Thoracic aorta (tissue), 2 donors: ENCODE measurements around the gene C4orf17. TPM values are rescaled to one million over a fixed set of nuclear protein-coding genes. Genes with fewer than 3 reads are reported as not detected.

Experiments used
- ATAC-seq: fragments of 150-250 bp; one replicate; pipeline ENCODE4 v1.8.0; 2017; ENCODE audit warnings: low read depth; ENCODE audit not compliant: insufficient number of reproducible peaks, low FRiP score
- DNase-seq: peaks from one replicate; pipeline ENCODE4 v3.0.0-alpha.2; 2020; ENCODE audit warnings: low spot score
- H3K27ac ChIP-seq, 2 donors: fragments of 200-600 bp; sonication (generic); 1 replicate in 1 of 2; 2 replicates in 1 of 2; pipeline ENCODE4 v1.5.1; 2016; ENCODE audit warnings: mild to moderate bottlenecking in 2 of 2, moderate library complexity in 2 of 2
- H3K27me3 ChIP-seq: fragments of 200-600 bp; sonication (generic); replicated peaks from 2 replicates; pipeline ENCODE4 v1.6.0; 2016; ENCODE audit warnings: mild to moderate bottlenecking; ENCODE audit not compliant: insufficient read depth
- H3K36me3 ChIP-seq: fragments of 200-600 bp; sonication (generic); one replicate; pipeline ENCODE4 v1.5.1; 2016
- H3K4me1 ChIP-seq, 2 donors: fragments of 200-600 bp; sonication (generic); 1 replicate in 1 of 2; 2 replicates in 1 of 2; pipeline versions ENCODE4 v1.5.1 to v1.6.0; 2016; ENCODE audit warnings: low read depth in 2 of 2, mild to moderate bottlenecking in 1 of 2; ENCODE audit not compliant: control insufficient read depth in 1 of 2
- H3K4me3 ChIP-seq: fragments of 200-600 bp; sonication (generic); 2 replicates; pipeline ENCODE4 v1.5.1; 2016; ENCODE audit warnings: mild to moderate bottlenecking
- H3K9me3 ChIP-seq: fragments of 200-600 bp; sonication (generic); 2 replicates; pipeline ENCODE4 v1.5.1; 2016
- CTCF ChIP-seq: fragments of 200-600 bp; sonication (generic); IDR thresholded peaks from one replicate; pipeline ENCODE4 v1.5.1; 2019; ENCODE audit warnings: antibody characterized with exemption
- total RNA-seq, 2 donors: library from RNA; depleted of rRNA; stranded (reverse); fragments of >200 nt; gene quantifications; one replicate each; pipeline versions ENCODE4 v1.1.0 to v1.2.3, GENCODE V29; 2016

The C4orf17 gene
- not detected for total RNA-seq

- TF ChIP-seq CTCF = no peak
- H3K36me3 ChIP-seq = no peaks in the 10 kb centered on the region
Measured at GRCh38 chr4:99510721-99511120, at the start of gene C4orf17. Gene C4orf17, plus strand, starts transcription at chr4:99511021. Its CDS starts 2,061 bp downstream, at chr4:99513082.

GRCh38 chr4:99461623-99462401 lies 49.0 kb upstream of the C4orf17 start:
- ATAC-seq = no peak
- Histone ChIP-seq H3K36me3 (no peaks in the 10 kb centered on the region), H3K9me3 (no peaks in the 10 kb centered on the region), H3K4me3 (no peak overlapping the region), H3K27ac (no peak overlapping the region), H3K27me3 (no peaks in the 10 kb centered on the region), H3K4me1 (no peaks in the 10 kb centered on the region)
- DNase-seq = no peak
- TF ChIP-seq CTCF = no peak

More at GRCh38 chr4:99510721-99511120, at the start of gene C4orf17:
- no peak within 1 kb of the TSS for H3K4me3 ChIP-seq
- H3K27ac ChIP-seq = no peak within 1 kb of the TSS
- no peak for DNase-seq
- H3K27me3 ChIP-seq = no peaks in the 10 kb centered on the region
- no peak for ATAC-seq
- no peaks in the 10 kb centered on the region for H3K4me1 ChIP-seq
- no peaks in the 10 kb centered on the region for H3K9me3 ChIP-seq

- Histone ChIP-seq H3K4me1 (no peaks in the 10 kb centered on the region), H3K27ac (no peak overlapping the region), H3K4me3 (no peak overlapping the region), H3K27me3 (no peaks in the 10 kb centered on the region), H3K9me3 (no peaks in the 10 kb centered on the region), H3K36me3 (no peaks in the 10 kb centered on the region)
- peak; percentile 83 for ATAC-seq
- no peak for DNase-seq
- peak; percentile 86 for TF ChIP-seq CTCF
Measured at GRCh38 chr4:99462875-99463464, 47.9 kb upstream of the C4orf17 start.

- Histone ChIP-seq H3K4me3 (no peak overlapping the region), H3K27me3 (no peaks in the 10 kb centered on the region), H3K36me3 (no peaks in the 10 kb centered on the region), H3K27ac (no peak overlapping the region), H3K9me3 (no peaks in the 10 kb centered on the region), H3K4me1 (no peaks in the 10 kb centered on the region)
- no peak for TF ChIP-seq CTCF
- DNase-seq (no peak), ATAC-seq (no peak)
Measured at GRCh38 chr4:99463566-99463965, 47.3 kb upstream of the C4orf17 start.

GRCh38 chr4:99467887-99468286 lies 42.9 kb upstream of the C4orf17 start:
- DNase-seq = no peak
- Histone ChIP-seq H3K36me3 (no peaks in the 10 kb centered on the region), H3K27ac (no peak overlapping the region), H3K9me3 (no peaks in the 10 kb centered on the region), H3K27me3 (no peaks in the 10 kb centered on the region), H3K4me1 (no peaks in the 10 kb centered on the region), H3K4me3 (no peak overlapping the region)
- ATAC-seq = no peak
- TF ChIP-seq CTCF = no peak
